Hepatocyte (in vitro differentiated cells): ENCODE measurements around the gene APLP1. TPM values are rescaled to one million over a fixed set of nuclear protein-coding genes. Genes with fewer than 3 reads are reported as not detected.

Source experiments
- DNase-seq: peaks from one replicate; pipeline ENCODE4 v3.0.0-alpha.2; 2016; ENCODE audit warnings: low spot score
- H2AFZ ChIP-seq: fragments of 200-600 bp; sonication (generic); 2 replicates; pipeline ENCODE4 v1.6.0; 2016; ENCODE audit warnings: antibody characterized with exemption, mild to moderate bottlenecking
- H3K27ac ChIP-seq: fragments of 200-600 bp; sonication (generic); 2 replicates; pipeline ENCODE4 v1.5.1; 2016; ENCODE audit warnings: mild to moderate bottlenecking
- H3K27me3 ChIP-seq: fragments of 200-600 bp; sonication (generic); 2 replicates; pipeline ENCODE4 v1.6.1; 2016
- H3K36me3 ChIP-seq: fragments of 200-600 bp; sonication (generic); replicated peaks from 2 replicates; pipeline ENCODE4 v1.5.1; 2016; ENCODE audit warnings: low read depth; ENCODE audit not compliant: insufficient read depth
- H3K4me1 ChIP-seq: fragments of 200-600 bp; sonication (generic); 2 replicates; pipeline ENCODE4 v1.5.1; 2016; ENCODE audit warnings: mild to moderate bottlenecking, moderate library complexity; ENCODE audit not compliant: insufficient read depth
- H3K4me2 ChIP-seq: fragments of 200-600 bp; sonication (generic); 2 replicates; pipeline ENCODE4 v1.6.0; 2016
- H3K4me3 ChIP-seq: fragments of 200-600 bp; sonication (generic); 2 replicates; pipeline ENCODE4 v1.5.1; 2016; ENCODE audit warnings: mild to moderate bottlenecking
- H3K79me2 ChIP-seq: fragments of 200-600 bp; sonication (generic); 2 replicates; pipeline ENCODE4 v1.6.0; 2017; ENCODE audit warnings: mild to moderate bottlenecking
- H3K9me2 ChIP-seq: fragments of 200-600 bp; sonication (generic); replicated peaks from 2 replicates; pipeline ENCODE4 v1.6.0; 2017; ENCODE audit warnings: mild to moderate bottlenecking; ENCODE audit not compliant: insufficient read depth
- H3K9me3 ChIP-seq: fragments of 200-600 bp; sonication (generic); 2 replicates; pipeline ENCODE4 v1.5.1; 2016; ENCODE audit warnings: low read depth, mild to moderate bottlenecking
- H4K20me1 ChIP-seq: fragments of 200-600 bp; sonication (generic); 2 replicates; pipeline ENCODE4 v1.6.0; 2016; ENCODE audit warnings: mild to moderate bottlenecking; ENCODE audit not compliant: insufficient read depth, poor library complexity, severe bottlenecking
- EZH2 ChIP-seq: fragments of 200-600 bp; sonication (generic); IDR thresholded peaks from 2 replicates; pipeline ENCODE4 v1.6.1; 2016; ENCODE audit warnings: antibody characterized with exemption, mild to moderate bottlenecking, borderline replicate concordance
- EZH2phosphoT487 ChIP-seq: fragments of 200-600 bp; sonication (generic); IDR thresholded peaks from one replicate; pipeline ENCODE4 v1.6.1; 2018; ENCODE audit warnings: antibody characterized with exemption, mild to moderate bottlenecking, low read depth, moderate library complexity; ENCODE audit not compliant: unreplicated experiment, severe bottlenecking
- WGBS: methylation state at CpG from one replicate; pipeline ENCODE4 v1.1.6; 2016; ENCODE audit warnings: low lambda C conversion rate; ENCODE audit errors: missing lambda C conversion rate; 5-methylcytosine and 5-hydroxymethylcytosine counted together
- polyA plus RNA-seq: library from polyadenylated mRNA; unstranded; fragments of >200 nt; fragmentation: Nextera tagmentation; extraction: Ambion mirVana; gene quantifications from 2 replicates; pipeline ENCODE4 v1.2.1, GENCODE V29; 2016
- total RNA-seq: library from RNA; depleted of rRNA; stranded (reverse); fragments of >200 nt; gene quantifications from 2 replicates; pipeline ENCODE4 v1.2.3, GENCODE V29; 2014
- TF ChIP-seq, protein P1 (sequence below): fragments of 200-600 bp; sonication (generic); IDR thresholded peaks from 2 replicates; pipeline ENCODE4 v1.5.1; 2016; ENCODE audit warnings: antibody characterized with exemption, mild to moderate bottlenecking; ENCODE audit not compliant: poor library complexity

Gene APLP1
- total and polyA plus RNA-seq, 2 experiments from 2014 or later, result 29.0 to 115 TPM

- WGBS, result 7% methylated on average over 54 of the region's 55 CpGs
- no peak overlapping the region for H3K4me3 ChIP-seq
- H3K9me3 ChIP-seq, result no peaks in the 10 kb centered on the region
- H3K79me2 ChIP-seq, result no peaks in the 10 kb centered on the region
- H3K36me3 ChIP-seq, result no peaks in the 10 kb centered on the region
- peaks cover 61% of the 10 kb centered on the region for H3K27me3 ChIP-seq
- H4K20me1 ChIP-seq, result no peaks in the 10 kb centered on the region
- TF ChIP-seq, protein P1, sequence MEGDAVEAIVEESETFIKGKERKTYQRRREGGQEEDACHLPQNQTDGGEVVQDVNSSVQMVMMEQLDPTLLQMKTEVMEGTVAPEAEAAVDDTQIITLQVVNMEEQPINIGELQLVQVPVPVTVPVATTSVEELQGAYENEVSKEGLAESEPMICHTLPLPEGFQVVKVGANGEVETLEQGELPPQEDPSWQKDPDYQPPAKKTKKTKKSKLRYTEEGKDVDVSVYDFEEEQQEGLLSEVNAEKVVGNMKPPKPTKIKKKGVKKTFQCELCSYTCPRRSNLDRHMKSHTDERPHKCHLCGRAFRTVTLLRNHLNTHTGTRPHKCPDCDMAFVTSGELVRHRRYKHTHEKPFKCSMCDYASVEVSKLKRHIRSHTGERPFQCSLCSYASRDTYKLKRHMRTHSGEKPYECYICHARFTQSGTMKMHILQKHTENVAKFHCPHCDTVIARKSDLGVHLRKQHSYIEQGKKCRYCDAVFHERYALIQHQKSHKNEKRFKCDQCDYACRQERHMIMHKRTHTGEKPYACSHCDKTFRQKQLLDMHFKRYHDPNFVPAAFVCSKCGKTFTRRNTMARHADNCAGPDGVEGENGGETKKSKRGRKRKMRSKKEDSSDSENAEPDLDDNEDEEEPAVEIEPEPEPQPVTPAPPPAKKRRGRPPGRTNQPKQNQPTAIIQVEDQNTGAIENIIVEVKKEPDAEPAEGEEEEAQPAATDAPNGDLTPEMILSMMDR, result no peak
- peak; percentile 93 for TF ChIP-seq EZH2
- H3K9me2 ChIP-seq, result no peaks in the 10 kb centered on the region
- peak overlapping the region; percentile 74 for H3K4me2 ChIP-seq
- no peak overlapping the region for H3K27ac ChIP-seq
- no peak overlapping the region for H2AFZ ChIP-seq
- H3K4me1 ChIP-seq, result peaks cover 3% of the 10 kb centered on the region
- DNase-seq, result peak; percentile 71
These were observed 7.3 kb upstream of the APLP1 start for GRCh38 chr19:35860818-35861639.

DNA sequence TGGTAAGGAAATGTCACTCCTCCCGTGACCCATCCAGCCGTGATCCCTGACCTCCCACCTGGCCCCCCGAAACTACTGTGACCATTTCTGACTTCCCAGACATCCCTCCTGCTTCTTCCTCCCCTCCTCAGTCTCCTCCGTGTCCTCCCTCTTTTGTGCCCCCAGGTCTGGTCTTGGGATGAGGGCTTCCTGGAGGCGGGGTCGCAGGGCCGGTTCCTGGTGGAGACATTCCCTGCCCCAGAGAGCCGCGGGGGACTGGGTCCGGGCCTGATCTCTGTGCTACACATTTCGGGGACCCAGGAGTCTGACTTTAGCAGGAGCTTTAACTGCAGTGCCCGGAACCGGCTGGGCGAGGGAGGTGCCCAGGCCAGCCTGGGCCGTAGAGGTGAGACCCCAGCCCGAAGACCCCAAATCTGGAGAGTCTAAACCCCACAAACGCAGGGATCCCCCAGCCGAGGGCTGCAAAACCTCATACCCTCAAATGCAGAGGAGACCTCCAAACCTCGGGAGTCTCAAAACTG is 6.7 kb upstream of the APLP1 start:
- no peak overlapping the region for H3K4me3 ChIP-seq
- H3K4me1 ChIP-seq, result no peaks in the 10 kb centered on the region
- peaks cover 55% of the 10 kb centered on the region for H3K27me3 ChIP-seq
- H3K9me2 ChIP-seq, result no peaks in the 10 kb centered on the region
- TF ChIP-seq EZH2phosphoT487 (no peak), EZH2 (no peak)
- TF ChIP-seq, protein P1, result no peak
- H4K20me1 ChIP-seq, result no peaks in the 10 kb centered on the region
- no peaks in the 10 kb centered on the region for H3K79me2 ChIP-seq
- H3K9me3 ChIP-seq, result no peaks in the 10 kb centered on the region
- 56% methylated on average over 19 of the region's 19 CpGs for WGBS
- H3K36me3 ChIP-seq, result no peaks in the 10 kb centered on the region
- no peak overlapping the region for H2AFZ ChIP-seq
- no peak overlapping the region for H3K4me2 ChIP-seq
- H3K27ac ChIP-seq, result no peak overlapping the region
- no peak for DNase-seq

- H3K4me3 ChIP-seq, result no peak overlapping the region
- H3K4me1 ChIP-seq, result no peaks in the 10 kb centered on the region
- DNase-seq, result no peak
- no peak overlapping the region for H3K4me2 ChIP-seq
- no peaks in the 10 kb centered on the region for H3K36me3 ChIP-seq
- no peaks in the 10 kb centered on the region for H3K9me2 ChIP-seq
- TF ChIP-seq, protein P1, result no peak
- no peak for TF ChIP-seq EZH2phosphoT487
- H3K9me3 ChIP-seq, result no peaks in the 10 kb centered on the region
- peaks cover 47% of the 10 kb centered on the region for H3K27me3 ChIP-seq
- no peaks in the 10 kb centered on the region for H4K20me1 ChIP-seq
- 94% methylated on average over 13 of the region's 14 CpGs for WGBS
- no peaks in the 10 kb centered on the region for H3K79me2 ChIP-seq
- H2AFZ ChIP-seq, result no peak overlapping the region
- H3K27ac ChIP-seq, result no peak overlapping the region
These were observed 5.8 kb upstream of the APLP1 start for GRCh38 chr19:35862528-35862927.
